ENCODE measurements around the gene MAP6.
"Not testable (repeated sequence)": the region's sequence is repeated elsewhere in the genome, so short reads cannot be mapped to it uniquely, and the experiment has no call there.

The MAP6 gene

GRCh38 chr11:75595429-75595828, 73.4 kb downstream of the MAP6 start:
- H3K27ac Mint-ChIP-seq = no peak overlapping the region
- peaks cover 10% of the 10 kb centered on the region for H3K4me1 Mint-ChIP-seq (ENCODE audit: low read depth)
- no peaks in the 10 kb centered on the region for H3K36me3 Mint-ChIP-seq
- H3K4me3 Mint-ChIP-seq = no peak overlapping the region
- H3K9me3 Mint-ChIP-seq (ENCODE audit: low read depth) = no peaks in the 10 kb centered on the region
- no peaks in the 10 kb centered on the region for H3K27me3 Mint-ChIP-seq

GRCh38 chr11:75594211-75594610, 74.6 kb downstream of the MAP6 start:
- peaks cover 10% of the 10 kb centered on the region for H3K4me1 Mint-ChIP-seq (ENCODE audit: low read depth)
- H3K4me3 Mint-ChIP-seq = no peak overlapping the region
- H3K9me3 Mint-ChIP-seq (ENCODE audit: low read depth) = no peaks in the 10 kb centered on the region
- H3K27me3 Mint-ChIP-seq = no peaks in the 10 kb centered on the region
- H3K27ac Mint-ChIP-seq = no peak overlapping the region
- no peaks in the 10 kb centered on the region for H3K36me3 Mint-ChIP-seq

- H3K36me3 Mint-ChIP-seq = no peaks in the 10 kb centered on the region
- H3K27ac Mint-ChIP-seq = no peak overlapping the region
- H3K9me3 Mint-ChIP-seq (ENCODE audit: low read depth) = no peaks in the 10 kb centered on the region
- no peak overlapping the region for H3K4me3 Mint-ChIP-seq
- H3K4me1 Mint-ChIP-seq (ENCODE audit: low read depth) = peaks cover 10% of the 10 kb centered on the region
- no peaks in the 10 kb centered on the region for H3K27me3 Mint-ChIP-seq
Measured at GRCh38 chr11:75593286-75593915, 75.4 kb downstream of the MAP6 start.

GRCh38 chr11:75592715-75593114, 76.1 kb downstream of the MAP6 start:
- no peak overlapping the region for H3K4me3 Mint-ChIP-seq
- H3K36me3 Mint-ChIP-seq = no peaks in the 10 kb centered on the region
- no peaks in the 10 kb centered on the region for H3K27me3 Mint-ChIP-seq
- H3K27ac Mint-ChIP-seq = no peak overlapping the region
- H3K4me1 Mint-ChIP-seq (ENCODE audit: low read depth) = peaks cover 10% of the 10 kb centered on the region
- H3K9me3 Mint-ChIP-seq (ENCODE audit: low read depth) = no peaks in the 10 kb centered on the region

GRCh38 chr11:75591966-75592365, 76.9 kb downstream of the MAP6 start:
- peaks cover 10% of the 10 kb centered on the region for H3K4me1 Mint-ChIP-seq (ENCODE audit: low read depth)
- no peaks in the 10 kb centered on the region for H3K9me3 Mint-ChIP-seq (ENCODE audit: low read depth)
- no peaks in the 10 kb centered on the region for H3K36me3 Mint-ChIP-seq
- H3K27me3 Mint-ChIP-seq = no peaks in the 10 kb centered on the region
- H3K27ac Mint-ChIP-seq = no peak overlapping the region
- no peak overlapping the region for H3K4me3 Mint-ChIP-seq

GRCh38 chr11:75591371-75591770, 77.5 kb downstream of the MAP6 start:
- no peak overlapping the region for H3K27ac Mint-ChIP-seq
- no peaks in the 10 kb centered on the region for H3K36me3 Mint-ChIP-seq
- H3K4me1 Mint-ChIP-seq (ENCODE audit: low read depth) = peaks cover 10% of the 10 kb centered on the region
- H3K27me3 Mint-ChIP-seq = no peaks in the 10 kb centered on the region
- no peaks in the 10 kb centered on the region for H3K9me3 Mint-ChIP-seq (ENCODE audit: low read depth)
- no peak overlapping the region for H3K4me3 Mint-ChIP-seq

- Mint-ChIP-seq H3K27me3 (no peaks in the 10 kb centered on the region), H3K27ac (no peak overlapping the region), H3K4me1 (ENCODE audit: low read depth) (peaks cover 10% of the 10 kb centered on the region)
Measured at GRCh38 chr11:75589933-75590332, 78.9 kb downstream of the MAP6 start.

GRCh38 chr11:75589051-75589450, 79.8 kb downstream of the MAP6 start:
- no peaks in the 10 kb centered on the region for H3K27me3 Mint-ChIP-seq
- H3K4me1 Mint-ChIP-seq (ENCODE audit: low read depth) = peaks cover 13% of the 10 kb centered on the region
- no peak overlapping the region for H3K27ac Mint-ChIP-seq
- no peaks in the 10 kb centered on the region for H3K9me3 Mint-ChIP-seq (ENCODE audit: low read depth)
- no peak overlapping the region for H3K4me3 Mint-ChIP-seq
- H3K36me3 Mint-ChIP-seq = no peaks in the 10 kb centered on the region

More at GRCh38 chr11:75589933-75590332, 78.9 kb downstream of the MAP6 start:
- H3K9me3 Mint-ChIP-seq (ENCODE audit: low read depth) = no peaks in the 10 kb centered on the region
- no peaks in the 10 kb centered on the region for H3K36me3 Mint-ChIP-seq
- H3K4me3 Mint-ChIP-seq = no peak overlapping the region

- no peak overlapping the region for H3K27ac Mint-ChIP-seq
- H3K4me3 Mint-ChIP-seq = no peak overlapping the region
- no peaks in the 10 kb centered on the region for H3K36me3 Mint-ChIP-seq
- H3K9me3 Mint-ChIP-seq (ENCODE audit: low read depth) = no peaks in the 10 kb centered on the region
- H3K4me1 Mint-ChIP-seq (ENCODE audit: low read depth) = peaks cover 13% of the 10 kb centered on the region
- H3K27me3 Mint-ChIP-seq = no peaks in the 10 kb centered on the region
Measured at GRCh38 chr11:75588051-75588481, 80.8 kb downstream of the MAP6 start.

GRCh38 chr11:75586395-75586794, 82.4 kb downstream of the MAP6 start:
- H3K9me3 Mint-ChIP-seq (ENCODE audit: low read depth) = no peaks in the 10 kb centered on the region
- H3K27me3 Mint-ChIP-seq = peaks cover 3% of the 10 kb centered on the region
- H3K4me3 Mint-ChIP-seq = no peak overlapping the region
- no peak overlapping the region for H3K27ac Mint-ChIP-seq
- no peaks in the 10 kb centered on the region for H3K36me3 Mint-ChIP-seq
- peaks cover 12% of the 10 kb centered on the region for H3K4me1 Mint-ChIP-seq (ENCODE audit: low read depth)

- H3K27ac Mint-ChIP-seq = no peak overlapping the region
- H3K36me3 Mint-ChIP-seq = no peaks in the 10 kb centered on the region
- peak overlapping the region; percentile 21 for H3K4me3 Mint-ChIP-seq
- H3K27me3 Mint-ChIP-seq = peaks cover 4% of the 10 kb centered on the region
- H3K4me1 Mint-ChIP-seq (ENCODE audit: low read depth) = peaks cover 12% of the 10 kb centered on the region
- H3K9me3 Mint-ChIP-seq (ENCODE audit: low read depth) = no peaks in the 10 kb centered on the region
Measured at GRCh38 chr11:75585293-75585670, 83.6 kb downstream of the MAP6 start.

- H3K27ac Mint-ChIP-seq; H3K36me3 Mint-ChIP-seq; H3K27me3 Mint-ChIP-seq; H3K9me3 Mint-ChIP-seq (ENCODE audit: low read depth): not testable (repeated sequence)
- peak overlapping the region; percentile 72 for H3K4me3 Mint-ChIP-seq
- peaks cover 12% of the 10 kb centered on the region for H3K4me1 Mint-ChIP-seq (ENCODE audit: low read depth)
Measured at GRCh38 chr11:75584659-75585292, 84.1 kb downstream of the MAP6 start.

GRCh38 chr11:75583718-75584658, 84.8 kb downstream of the MAP6 start:
- Mint-ChIP-seq H3K27me3 (peaks cover 5% of the 10 kb centered on the region), H3K9me3 (ENCODE audit: low read depth) (no peaks in the 10 kb centered on the region), H3K4me1 (ENCODE audit: low read depth) (peaks cover 12% of the 10 kb centered on the region), H3K4me3 (peak overlapping the region; percentile 72), H3K36me3 (no peaks in the 10 kb centered on the region), H3K27ac (no peak overlapping the region)

GRCh38 chr11:75582895-75583717, 85.7 kb downstream of the MAP6 start:
- peaks cover 5% of the 10 kb centered on the region for H3K27me3 Mint-ChIP-seq
- no peaks in the 10 kb centered on the region for H3K36me3 Mint-ChIP-seq
- peak overlapping the region; percentile 61 for H3K27ac Mint-ChIP-seq
- peak overlapping the region; percentile 78 for H3K4me3 Mint-ChIP-seq
- peaks cover 12% of the 10 kb centered on the region for H3K4me1 Mint-ChIP-seq (ENCODE audit: low read depth)
- no peaks in the 10 kb centered on the region for H3K9me3 Mint-ChIP-seq (ENCODE audit: low read depth)

Data from activated naive CD8-positive, alpha-beta T cell (primary cell).